Measurements from ENCODE around the gene INO80D.

- no peak for TF ChIP-seq CTCF (conservative IDR thresholded peaks at IDR 0.05; ENCODE audit: low read depth, low read length)
- TF ChIP-seq EZH2 (IDR thresholded peaks at IDR 0.05; ENCODE audit: low read length, unreplicated experiment) = no peak
- no peak for TF ChIP-seq EZH2phosphoT487 (IDR thresholded peaks at IDR 0.05; ENCODE audit: borderline replicate concordance, low read length)
Observed at GRCh38 chr2:205972113-205972512, 113.9 kb downstream of the INO80D start.
